HUES48 (cell line): Measurements from ENCODE around the gene SEMA4D.

ENCODE experiments used
- H3K27ac ChIP-seq: one replicate; pipeline ENCODE4 v1.7.0; 2013; ENCODE audit warnings: low read depth, low read length, inconsistent platforms
- H3K27me3 ChIP-seq: 2 replicates; pipeline ENCODE4 v1.6.1; 2013; ENCODE audit warnings: mild to moderate bottlenecking, low read length; ENCODE audit not compliant: control insufficient read depth, insufficient read depth
- H3K36me3 ChIP-seq: 2 replicates; pipeline ENCODE4 v1.6.1; 2013; ENCODE audit warnings: low read length; ENCODE audit not compliant: control insufficient read depth, insufficient read depth
- H3K4me1 ChIP-seq: 2 replicates; pipeline ENCODE4 v1.6.1; 2013; ENCODE audit warnings: mild to moderate bottlenecking, low read length; ENCODE audit not compliant: control insufficient read depth, insufficient read depth
- H3K4me3 ChIP-seq: 2 replicates; pipeline ENCODE4 v1.5.1; 2013; ENCODE audit warnings: mild to moderate bottlenecking, low read depth, low read length
- H3K9ac ChIP-seq: 2 replicates; pipeline ENCODE4 v1.6.1; 2013; ENCODE audit warnings: mild to moderate bottlenecking, low read depth, low read length, moderate library complexity
- H3K9me3 ChIP-seq: 2 replicates; pipeline ENCODE4 v1.6.1; 2013; ENCODE audit warnings: low read length; ENCODE audit not compliant: control insufficient read depth, insufficient read depth

SEMA4D gene

DNA sequence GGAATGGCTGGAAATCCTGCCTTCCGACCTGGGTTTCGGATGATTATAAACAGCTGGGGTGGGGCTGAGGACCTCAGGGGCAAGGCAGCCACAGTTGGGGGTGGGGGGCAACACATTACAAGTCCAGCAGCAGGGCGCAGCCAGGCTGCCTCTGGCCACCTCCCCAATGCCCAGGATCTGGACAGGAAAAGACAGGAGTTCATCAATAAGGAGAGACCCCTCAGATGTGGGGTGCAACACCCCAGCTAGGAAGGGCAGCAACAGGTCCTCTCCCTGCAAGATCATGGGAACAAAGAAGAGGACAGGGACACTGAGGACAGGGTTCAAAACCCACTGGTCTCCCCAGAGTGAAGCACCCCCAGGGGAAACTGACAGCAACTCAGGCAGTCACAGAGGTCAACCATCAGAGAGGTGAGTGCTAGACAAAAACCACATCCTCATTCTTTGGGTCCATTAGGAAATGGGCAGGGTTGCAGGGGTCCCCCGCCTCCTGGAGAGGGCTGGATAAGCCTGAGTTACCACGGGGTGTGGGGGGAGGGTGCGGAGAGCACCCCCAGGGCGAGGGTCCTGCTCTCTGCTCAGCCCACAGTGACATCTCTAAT lies 33.5 kb downstream of the SEMA4D start:
- Histone ChIP-seq H3K27ac (no peak overlapping the region), H3K9ac (no peak overlapping the region), H3K4me1 (peaks cover 59% of the 10 kb centered on the region), H3K4me3 (no peak overlapping the region), H3K9me3 (no peaks in the 10 kb centered on the region), H3K27me3 (no peaks in the 10 kb centered on the region), H3K36me3 (no peaks in the 10 kb centered on the region)

GRCh38 chr9:89462817-89463683 lies 34.9 kb downstream of the SEMA4D start:
- Histone ChIP-seq H3K27ac (no peak overlapping the region), H3K27me3 (no peaks in the 10 kb centered on the region), H3K4me3 (no peak overlapping the region), H3K36me3 (no peaks in the 10 kb centered on the region), H3K9me3 (no peaks in the 10 kb centered on the region), H3K4me1 (peaks cover 49% of the 10 kb centered on the region), H3K9ac (no peak overlapping the region)

- Histone ChIP-seq H3K4me3 (no peak overlapping the region), H3K27ac (peak overlapping the region; percentile 39), H3K9me3 (no peaks in the 10 kb centered on the region), H3K36me3 (no peaks in the 10 kb centered on the region), H3K9ac (no peak overlapping the region), H3K27me3 (no peaks in the 10 kb centered on the region), H3K4me1 (peaks cover 45% of the 10 kb centered on the region)
Measured at GRCh38 chr9:89462199-89462598, 35.7 kb downstream of the SEMA4D start.

DNA sequence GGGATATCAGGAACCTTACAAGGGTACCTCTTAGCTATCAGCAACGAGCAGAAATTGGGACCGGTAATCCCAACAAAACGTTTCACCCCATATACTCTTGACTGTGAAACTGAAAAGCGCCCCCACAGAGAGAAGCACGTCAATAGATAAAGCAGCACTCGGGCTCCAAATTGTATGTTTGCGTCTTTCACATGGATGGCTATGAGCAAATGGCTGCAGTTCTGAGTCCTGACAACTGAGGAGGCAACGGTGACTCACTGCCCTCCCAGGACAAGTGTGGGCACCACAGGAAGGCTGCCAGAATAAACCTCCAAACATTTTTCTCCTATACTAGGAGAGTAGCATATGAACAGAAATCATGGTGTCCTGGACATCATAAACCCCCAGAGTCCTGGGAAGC lies 36.6 kb downstream of the SEMA4D start:
- Histone ChIP-seq H3K9ac (no peak overlapping the region), H3K9me3 (no peaks in the 10 kb centered on the region), H3K4me3 (no peak overlapping the region), H3K27ac (no peak overlapping the region), H3K36me3 (no peaks in the 10 kb centered on the region), H3K4me1 (peaks cover 41% of the 10 kb centered on the region), H3K27me3 (no peaks in the 10 kb centered on the region)

- Histone ChIP-seq H3K9ac (no peak overlapping the region), H3K4me1 (peaks cover 34% of the 10 kb centered on the region)
Measured at GRCh38 chr9:89460551-89460950, 37.4 kb downstream of the SEMA4D start.

GRCh38 chr9:89458768-89459496 lies 39.0 kb downstream of the SEMA4D start:
- no peaks in the 10 kb centered on the region for H3K27me3 ChIP-seq
- peak overlapping the region; percentile 26 for H3K27ac ChIP-seq
- H3K4me1 ChIP-seq: peaks cover 21% of the 10 kb centered on the region
- no peaks in the 10 kb centered on the region for H3K9me3 ChIP-seq
- H3K9ac ChIP-seq: no peak overlapping the region
- no peak overlapping the region for H3K4me3 ChIP-seq
- H3K36me3 ChIP-seq: peaks cover 15% of the 10 kb centered on the region

More at GRCh38 chr9:89460551-89460950, 37.4 kb downstream of the SEMA4D start:
- H3K27me3 ChIP-seq: no peaks in the 10 kb centered on the region
- H3K36me3 ChIP-seq: peaks cover 2% of the 10 kb centered on the region
- H3K9me3 ChIP-seq: no peaks in the 10 kb centered on the region
- no peak overlapping the region for H3K27ac ChIP-seq
- H3K4me3 ChIP-seq: no peak overlapping the region

DNA sequence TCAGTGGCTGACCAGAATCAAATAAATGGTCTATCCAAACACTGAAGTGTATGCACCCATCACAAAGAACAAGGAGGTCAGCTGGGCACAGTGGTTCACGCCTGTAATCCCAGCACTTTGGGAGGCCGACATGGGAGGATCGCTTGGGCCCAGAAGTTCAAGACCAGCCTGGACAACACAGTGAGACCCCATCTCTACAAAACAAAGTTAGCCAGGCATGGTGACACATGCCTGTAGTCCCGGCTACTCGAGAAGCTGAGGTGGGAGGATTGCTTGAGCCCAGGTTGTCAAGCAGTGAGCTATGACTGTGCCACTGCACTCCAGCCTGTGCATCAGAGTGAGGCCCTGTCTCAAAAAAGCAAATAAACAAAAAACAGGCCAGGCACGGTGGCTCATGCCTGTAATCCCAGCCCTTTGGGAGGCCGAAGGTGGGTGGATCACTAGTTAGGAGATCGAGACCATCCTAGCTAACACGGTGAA lies 40.5 kb downstream of the SEMA4D start:
- H3K4me1 ChIP-seq: peaks cover 21% of the 10 kb centered on the region
- H3K27ac ChIP-seq: no peak overlapping the region

GRCh38 chr9:89455356-89455824 lies 42.5 kb downstream of the SEMA4D start:
- H3K9ac ChIP-seq: no peak overlapping the region
- no peaks in the 10 kb centered on the region for H3K9me3 ChIP-seq
- H3K4me3 ChIP-seq: no peak overlapping the region
- peaks cover 18% of the 10 kb centered on the region for H3K36me3 ChIP-seq
- no peak overlapping the region for H3K27ac ChIP-seq
- H3K4me1 ChIP-seq: peaks cover 13% of the 10 kb centered on the region
- no peaks in the 10 kb centered on the region for H3K27me3 ChIP-seq

More for the DNA sequence above, 40.5 kb downstream of the SEMA4D start:
- Histone ChIP-seq H3K4me3 (no peak overlapping the region), H3K9me3 (no peaks in the 10 kb centered on the region), H3K27me3 (no peaks in the 10 kb centered on the region), H3K9ac (no peak overlapping the region), H3K36me3 (peaks cover 18% of the 10 kb centered on the region)

DNA sequence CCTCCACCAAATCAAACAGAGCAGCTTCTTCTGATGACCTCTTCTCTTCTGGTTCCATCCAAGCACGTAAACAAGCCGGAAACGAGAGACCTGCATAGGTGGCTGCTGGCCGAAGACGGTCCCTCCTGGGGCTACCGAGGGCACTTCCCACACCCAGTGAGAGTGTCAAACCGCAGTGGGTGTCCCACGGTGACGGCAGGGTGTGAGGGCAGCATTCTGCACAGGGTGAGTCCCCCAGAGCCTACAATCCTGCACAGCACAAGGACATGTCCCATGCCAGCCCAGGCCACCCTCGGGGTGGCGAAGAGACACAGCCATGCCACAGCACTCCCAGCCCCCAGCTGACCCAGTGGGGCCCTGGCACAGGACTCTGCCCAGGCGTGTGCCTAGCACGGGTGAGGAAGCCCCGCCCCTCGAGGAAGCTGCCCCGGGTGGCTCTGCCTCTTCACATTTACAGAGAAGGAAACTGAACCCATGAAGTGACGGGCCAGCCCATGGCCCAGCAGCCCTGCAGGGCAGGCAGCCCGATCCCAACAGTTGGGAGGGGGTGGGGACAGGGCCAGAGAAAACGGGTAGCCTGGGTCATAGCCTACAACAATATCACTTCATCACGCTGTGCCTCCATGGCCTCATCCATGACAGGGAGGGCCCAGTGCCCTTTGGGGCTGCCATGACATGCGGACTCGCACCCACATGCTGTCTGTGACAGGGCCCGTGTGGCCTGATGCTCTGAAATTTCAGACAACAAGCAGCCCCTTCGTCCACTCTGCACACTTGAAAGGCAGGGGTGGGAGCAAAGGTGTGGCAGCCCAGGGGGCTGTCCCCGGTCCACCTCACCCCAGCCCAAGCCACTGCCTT lies 43.2 kb downstream of the SEMA4D start:
- Histone ChIP-seq H3K9ac (no peak overlapping the region), H3K9me3 (no peaks in the 10 kb centered on the region), H3K4me1 (peaks cover 7% of the 10 kb centered on the region), H3K36me3 (peaks cover 18% of the 10 kb centered on the region), H3K27me3 (no peaks in the 10 kb centered on the region), H3K27ac (no peak overlapping the region), H3K4me3 (no peak overlapping the region)

- H3K27ac ChIP-seq: no peak overlapping the region
- H3K27me3 ChIP-seq: no peaks in the 10 kb centered on the region
- H3K9ac ChIP-seq: no peak overlapping the region
- H3K9me3 ChIP-seq: no peaks in the 10 kb centered on the region
- no peaks in the 10 kb centered on the region for H3K4me1 ChIP-seq
- peaks cover 22% of the 10 kb centered on the region for H3K36me3 ChIP-seq
- H3K4me3 ChIP-seq: no peak overlapping the region
Measured at GRCh38 chr9:89453452-89453851, 44.5 kb downstream of the SEMA4D start.
